GM23338 (cell line): ENCODE results near the gene GPC6.

Experiments
- CREB1 ChIP-seq: fragments of 250-450 bp; sonication (Bioruptor Pico); IDR thresholded peaks from 2 replicates; pipeline ENCODE4 v1.5.0; 2020; ENCODE audit warnings: low read depth, mild to moderate bottlenecking, moderate library complexity
- CTCF ChIP-seq, 2 experiments: fragments of 200-600 bp in 1 of 2; sonication (generic) in 1 of 2; conservative IDR thresholded peaks; 2 replicates each; pipeline versions ENCODE4 v1.5.1 to v1.6.1; 2016 to 2017; ENCODE audit warnings: antibody characterized with exemption in 2 of 2, low read depth in 2 of 2, mild to moderate bottlenecking in 2 of 2, moderate library complexity in 1 of 2
- EZH2 ChIP-seq: fragments of 200-600 bp; sonication (generic); IDR thresholded peaks from one replicate; pipeline ENCODE4 v1.8.0; 2017; ENCODE audit warnings: antibody characterized with exemption, mild to moderate bottlenecking, low read depth; ENCODE audit not compliant: unreplicated experiment
- EZH2phosphoT487 ChIP-seq: fragments of 200-600 bp; sonication (generic); IDR thresholded peaks from one replicate; pipeline ENCODE4 v1.8.1; 2018; ENCODE audit warnings: antibody characterized with exemption; ENCODE audit not compliant: unreplicated experiment
- JUNB ChIP-seq: IDR thresholded peaks from one replicate; pipeline ENCODE4 v1.6.1; 2016; ENCODE audit warnings: antibody characterized with exemption; ENCODE audit not compliant: unreplicated experiment
- NANOG ChIP-seq: IDR thresholded peaks from 2 replicates; pipeline ENCODE4 v1.6.1; 2016; ENCODE audit warnings: antibody characterized with exemption, borderline replicate concordance
- POLR2AphosphoS5 ChIP-seq: IDR thresholded peaks from 2 replicates; pipeline ENCODE4 v1.6.1; 2016; ENCODE audit warnings: antibody characterized with exemption, low read depth
- ZNF114 ChIP-seq: fragments of 250-450 bp; sonication (Bioruptor Pico); IDR thresholded peaks from 2 replicates; pipeline ENCODE4 v1.5.0; 2020; ENCODE audit warnings: mild to moderate bottlenecking, moderate library complexity
- ZNF331 ChIP-seq: fragments of 250-450 bp; sonication (Bioruptor Pico); IDR thresholded peaks from 2 replicates; pipeline ENCODE4 v1.5.0; 2020; ENCODE audit warnings: low read depth, mild to moderate bottlenecking, moderate library complexity
- TF ChIP-seq, protein P1 (sequence below): IDR thresholded peaks from one replicate; pipeline ENCODE4 v1.6.1; 2018; ENCODE audit warnings: antibody characterized with exemption; ENCODE audit not compliant: unreplicated experiment
- TF ChIP-seq, protein P2 (sequence below): IDR thresholded peaks from 2 replicates; pipeline ENCODE4 v1.6.1; 2016; ENCODE audit warnings: antibody characterized with exemption

- TF ChIP-seq CTCF (conservative IDR thresholded peaks at IDR 0.05; ENCODE audit: low read depth in 2 of 2) (no peak), POLR2AphosphoS5 (no peak), EZH2 (no peak), EZH2phosphoT487 (no peak), ZNF331 (CRISPR knock-in tag) (no peak), JUNB (no peak), ZNF114 (CRISPR knock-in tag) (no peak), CREB1 (no peak), NANOG (no peak)
- TF ChIP-seq, protein P1, sequence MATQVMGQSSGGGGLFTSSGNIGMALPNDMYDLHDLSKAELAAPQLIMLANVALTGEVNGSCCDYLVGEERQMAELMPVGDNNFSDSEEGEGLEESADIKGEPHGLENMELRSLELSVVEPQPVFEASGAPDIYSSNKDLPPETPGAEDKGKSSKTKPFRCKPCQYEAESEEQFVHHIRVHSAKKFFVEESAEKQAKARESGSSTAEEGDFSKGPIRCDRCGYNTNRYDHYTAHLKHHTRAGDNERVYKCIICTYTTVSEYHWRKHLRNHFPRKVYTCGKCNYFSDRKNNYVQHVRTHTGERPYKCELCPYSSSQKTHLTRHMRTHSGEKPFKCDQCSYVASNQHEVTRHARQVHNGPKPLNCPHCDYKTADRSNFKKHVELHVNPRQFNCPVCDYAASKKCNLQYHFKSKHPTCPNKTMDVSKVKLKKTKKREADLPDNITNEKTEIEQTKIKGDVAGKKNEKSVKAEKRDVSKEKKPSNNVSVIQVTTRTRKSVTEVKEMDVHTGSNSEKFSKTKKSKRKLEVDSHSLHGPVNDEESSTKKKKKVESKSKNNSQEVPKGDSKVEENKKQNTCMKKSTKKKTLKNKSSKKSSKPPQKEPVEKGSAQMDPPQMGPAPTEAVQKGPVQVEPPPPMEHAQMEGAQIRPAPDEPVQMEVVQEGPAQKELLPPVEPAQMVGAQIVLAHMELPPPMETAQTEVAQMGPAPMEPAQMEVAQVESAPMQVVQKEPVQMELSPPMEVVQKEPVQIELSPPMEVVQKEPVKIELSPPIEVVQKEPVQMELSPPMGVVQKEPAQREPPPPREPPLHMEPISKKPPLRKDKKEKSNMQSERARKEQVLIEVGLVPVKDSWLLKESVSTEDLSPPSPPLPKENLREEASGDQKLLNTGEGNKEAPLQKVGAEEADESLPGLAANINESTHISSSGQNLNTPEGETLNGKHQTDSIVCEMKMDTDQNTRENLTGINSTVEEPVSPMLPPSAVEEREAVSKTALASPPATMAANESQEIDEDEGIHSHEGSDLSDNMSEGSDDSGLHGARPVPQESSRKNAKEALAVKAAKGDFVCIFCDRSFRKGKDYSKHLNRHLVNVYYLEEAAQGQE: no peak
- TF ChIP-seq, protein P2, sequence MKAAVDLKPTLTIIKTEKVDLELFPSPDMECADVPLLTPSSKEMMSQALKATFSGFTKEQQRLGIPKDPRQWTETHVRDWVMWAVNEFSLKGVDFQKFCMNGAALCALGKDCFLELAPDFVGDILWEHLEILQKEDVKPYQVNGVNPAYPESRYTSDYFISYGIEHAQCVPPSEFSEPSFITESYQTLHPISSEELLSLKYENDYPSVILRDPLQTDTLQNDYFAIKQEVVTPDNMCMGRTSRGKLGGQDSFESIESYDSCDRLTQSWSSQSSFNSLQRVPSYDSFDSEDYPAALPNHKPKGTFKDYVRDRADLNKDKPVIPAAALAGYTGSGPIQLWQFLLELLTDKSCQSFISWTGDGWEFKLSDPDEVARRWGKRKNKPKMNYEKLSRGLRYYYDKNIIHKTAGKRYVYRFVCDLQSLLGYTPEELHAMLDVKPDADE: no peak
Measured at GRCh38 chr13:93941444-93941843, 714.8 kb downstream of the GPC6 start.
